IPS DF 6.9 (cell line): ENCODE results near the gene APOBEC3G.
A peak's percentile ranks its signal among the peaks of the same experiment; 100 is the strongest.

Experiments
- DNase-seq: peaks from one replicate; pipeline ENCODE4 v3.0.0-alpha.2; 2013; ENCODE audit warnings: low read depth, low spot score
- H3K27ac ChIP-seq: one replicate; pipeline ENCODE4 v1.5.1; 2013; ENCODE audit warnings: low read length, control low read depth
- H3K27me3 ChIP-seq: 2 replicates; pipeline ENCODE4 v1.6.1; 2013; ENCODE audit warnings: mild to moderate bottlenecking, low read length; ENCODE audit not compliant: control insufficient read depth, insufficient read depth
- H3K36me3 ChIP-seq: 2 replicates; pipeline ENCODE4 v1.6.1; 2013; ENCODE audit warnings: low read length; ENCODE audit not compliant: control insufficient read depth, insufficient read depth
- H3K4me1 ChIP-seq: 2 replicates; pipeline ENCODE4 v1.6.1; 2013; ENCODE audit warnings: low read length; ENCODE audit not compliant: control insufficient read depth, insufficient read depth
- H3K4me3 ChIP-seq: 2 replicates; pipeline ENCODE4 v1.5.1; 2013; ENCODE audit warnings: mild to moderate bottlenecking, low read length
- H3K9me3 ChIP-seq: 2 replicates; pipeline ENCODE4 v1.6.1; 2013; ENCODE audit warnings: low read length, inconsistent platforms; ENCODE audit not compliant: control insufficient read depth, insufficient read depth
- WGBS: extraction: QIAGEN DNeasy Blood & Tissue Kit; methylation state at CpG from one replicate; pipeline ENCODE4 v1.1.7; 2013; ENCODE audit warnings: mixed read lengths, missing lambda C conversion rate; ENCODE audit not compliant: insufficient read length, insufficient coverage; 5-methylcytosine and 5-hydroxymethylcytosine counted together

The APOBEC3G gene

DNA sequence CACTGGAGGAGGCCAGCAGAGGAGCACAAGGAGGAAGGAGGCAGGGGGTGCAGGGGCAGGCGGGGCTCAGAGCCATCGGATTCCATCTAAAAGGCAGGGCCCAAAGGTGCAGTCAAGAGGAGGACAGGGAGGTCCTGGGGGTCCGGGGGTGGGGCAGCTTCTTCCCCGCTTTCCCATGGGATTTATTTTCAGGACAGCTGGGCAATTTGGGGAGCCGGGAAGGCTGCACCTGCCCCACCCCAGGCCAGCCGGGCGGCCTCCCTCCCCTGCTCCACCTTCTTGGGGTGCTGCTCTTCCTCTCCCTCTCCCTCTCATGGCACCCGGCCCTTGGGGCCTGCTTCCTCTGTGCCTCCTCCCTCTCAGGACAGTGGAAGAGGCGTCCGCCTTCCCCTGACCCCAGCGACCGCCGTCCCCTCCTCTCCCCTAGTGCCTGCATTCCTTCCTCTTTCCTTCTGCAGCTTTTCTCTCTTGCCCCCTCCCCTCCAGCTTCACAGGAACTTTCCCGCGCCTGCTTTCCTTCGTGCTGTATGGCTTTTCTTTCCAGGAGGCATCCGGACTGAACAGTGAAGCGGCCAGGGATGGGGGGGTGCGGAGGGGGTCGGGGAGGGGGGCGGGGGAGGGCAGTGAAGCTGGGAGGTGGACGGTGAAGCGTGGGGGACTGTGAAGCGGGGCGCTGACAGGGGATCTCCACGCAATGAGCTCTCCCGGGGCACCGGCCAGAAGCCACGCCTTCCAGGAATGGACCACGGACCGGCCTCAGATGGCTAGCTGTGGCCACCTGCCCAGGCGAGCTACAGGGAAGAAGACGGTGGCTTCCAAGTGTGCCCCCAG is 46.9 kb downstream of the APOBEC3G start:
- Histone ChIP-seq H3K4me1 (peaks cover 1% of the 10 kb centered on the region; the same call in 1 of the 2 replicates), H3K9me3 (no peaks in the 10 kb centered on the region), H3K36me3 (no peaks in the 10 kb centered on the region), H3K4me3 (0 out of 2 replicates have a peak overlapping the region, but pooled peaks have one; percentile 7), H3K27ac (no peak overlapping the region), H3K27me3 (no peaks in the 10 kb centered on the region)
- WGBS = no CpG with 5 or more reads among the region's 33 CpGs
- no peak for DNase-seq

DNA sequence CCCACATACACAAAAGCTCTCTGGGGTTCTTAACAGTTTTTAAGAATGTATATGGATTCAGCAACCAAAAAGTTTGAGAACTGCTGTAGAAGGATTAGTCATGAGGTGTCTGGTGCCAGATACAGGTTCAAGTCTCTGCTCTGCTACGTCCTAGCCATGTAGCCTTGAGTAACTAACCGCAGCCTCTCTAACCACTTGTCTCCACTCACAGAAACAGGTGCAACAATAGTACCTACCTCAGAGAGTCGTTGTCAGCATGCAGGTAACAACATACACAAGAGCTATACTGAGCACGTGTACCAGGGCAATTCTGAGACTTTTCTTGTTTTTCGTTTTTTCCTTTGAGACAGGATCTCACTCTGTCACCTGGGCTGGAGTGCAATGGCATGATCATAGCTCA is 48.5 kb downstream of the APOBEC3G start:
- DNase-seq = no peak
- no CpG with 5 or more reads among the region's 5 CpGs for WGBS
- H3K4me1 ChIP-seq = peaks cover 1% of the 10 kb centered on the region; the same call in 1 of the 2 replicates
- no peaks in the 10 kb centered on the region for H3K36me3 ChIP-seq
- no peaks in the 10 kb centered on the region for H3K27me3 ChIP-seq
- H3K4me3 ChIP-seq = no peak overlapping the region
- H3K9me3 ChIP-seq = no peaks in the 10 kb centered on the region
- H3K27ac ChIP-seq = no peak overlapping the region

DNA sequence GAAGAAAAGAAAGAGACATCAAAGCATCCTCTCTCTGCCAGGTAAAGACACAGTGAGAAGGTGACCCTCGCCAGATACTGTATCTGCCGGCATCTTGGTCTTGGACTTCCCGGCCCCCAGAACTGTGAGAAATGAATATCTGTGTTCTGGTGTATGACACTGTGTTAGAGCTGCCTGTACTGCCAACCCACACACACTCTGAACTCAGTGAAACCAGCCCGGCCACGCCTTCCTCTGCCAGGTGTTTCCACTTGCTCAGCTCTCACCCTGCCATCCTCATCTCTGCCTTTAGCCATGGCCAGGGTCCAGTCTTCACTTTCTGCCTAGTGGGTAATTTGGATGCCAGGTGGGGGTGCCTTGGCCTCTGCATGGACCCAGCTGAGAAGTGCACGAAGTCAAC is 51.4 kb downstream of the APOBEC3G start:
- Histone ChIP-seq H3K27ac (no peak overlapping the region), H3K27me3 (no peaks in the 10 kb centered on the region), H3K4me1 (peaks cover 3% of the 10 kb centered on the region; the same call in 1 of the 2 replicates), H3K4me3 (no peak overlapping the region), H3K9me3 (no peaks in the 10 kb centered on the region), H3K36me3 (no peaks in the 10 kb centered on the region)
- DNase-seq = no peak
- no CpG with 5 or more reads among the region's 6 CpGs for WGBS

DNA sequence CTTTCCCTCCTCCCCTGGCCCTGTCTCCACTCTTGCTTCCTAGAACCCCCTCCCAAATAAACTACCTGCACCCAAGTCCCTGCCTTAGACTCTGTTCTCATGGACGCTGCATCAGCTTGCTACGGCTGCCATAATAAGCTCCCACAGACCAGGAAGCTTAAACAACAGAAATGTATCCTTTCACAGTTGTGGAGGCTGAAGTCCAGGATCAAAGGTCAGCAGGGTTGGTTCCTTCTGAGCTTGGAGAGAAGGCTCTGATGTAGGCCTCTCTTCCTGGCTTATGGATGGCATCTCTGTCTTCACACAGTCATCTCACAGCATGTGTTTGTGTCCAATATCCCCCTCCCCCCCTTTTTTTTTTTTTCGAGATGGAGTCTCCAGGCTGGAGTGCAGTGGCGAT is 52.0 kb downstream of the APOBEC3G start:
- H3K9me3 ChIP-seq = no peaks in the 10 kb centered on the region
- H3K4me1 ChIP-seq = peaks cover 2% of the 10 kb centered on the region; the same call in 1 of the 2 replicates
- no peak overlapping the region for H3K4me3 ChIP-seq
- no peaks in the 10 kb centered on the region for H3K27me3 ChIP-seq
- no peaks in the 10 kb centered on the region for H3K36me3 ChIP-seq
- DNase-seq = no peak
- WGBS = no CpG with 5 or more reads among the region's 4 CpGs
- no peak overlapping the region for H3K27ac ChIP-seq

DNA sequence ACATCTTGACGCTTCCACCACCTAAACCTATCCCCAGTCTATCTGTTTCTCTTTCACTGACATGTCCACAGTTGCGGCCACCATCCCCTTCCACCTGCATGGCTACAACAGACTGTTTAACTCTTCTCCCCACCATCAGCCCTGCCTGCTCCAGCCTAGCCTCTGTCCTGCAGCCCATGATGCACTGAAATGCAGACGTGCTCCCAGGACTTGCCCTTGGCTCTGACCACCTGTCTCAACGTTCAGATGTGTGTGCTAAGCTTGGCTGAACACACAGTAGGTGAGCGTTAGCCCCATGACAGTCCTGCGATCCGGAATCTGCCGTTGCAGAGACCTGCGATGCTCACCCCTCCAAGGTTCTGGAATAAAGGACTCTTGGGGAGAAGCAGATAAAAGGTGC is 52.7 kb downstream of the APOBEC3G start:
- Histone ChIP-seq H3K36me3 (no peaks in the 10 kb centered on the region), H3K9me3 (no peaks in the 10 kb centered on the region), H3K4me1 (peaks cover 2% of the 10 kb centered on the region; the same call in 1 of the 2 replicates), H3K27me3 (no peaks in the 10 kb centered on the region), H3K27ac (no peak overlapping the region), H3K4me3 (no peak overlapping the region)
- WGBS = no CpG with 5 or more reads among the region's 9 CpGs
- DNase-seq = no peak

DNA sequence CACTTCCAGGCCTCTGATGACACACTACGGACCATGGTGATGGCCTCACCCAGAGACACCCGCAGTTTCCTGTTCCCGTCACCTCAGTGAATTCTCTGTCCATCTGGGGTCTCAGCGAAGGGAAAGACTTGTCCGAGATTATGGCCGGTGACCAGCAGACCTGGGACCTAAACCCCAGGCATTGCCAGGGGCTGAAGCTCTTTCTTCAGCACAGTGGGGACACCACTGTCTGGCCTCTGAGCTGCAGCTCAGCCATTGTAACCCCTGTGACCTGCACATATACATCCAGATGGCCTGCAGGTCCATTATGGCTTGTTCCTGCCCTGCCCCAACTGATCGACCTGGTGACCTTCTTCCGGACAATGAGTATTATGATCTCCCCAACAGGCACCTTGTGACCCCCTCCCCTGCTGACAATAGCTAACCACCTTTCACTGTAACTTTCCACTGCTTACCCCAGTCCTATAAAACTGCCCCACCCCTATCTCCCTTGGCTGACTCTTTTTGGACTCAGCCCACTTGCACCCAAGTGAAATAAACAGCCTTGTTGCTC is 53.2 kb downstream of the APOBEC3G start:
- H3K4me1 ChIP-seq = peaks cover 2% of the 10 kb centered on the region; the same call in 1 of the 2 replicates
- no peaks in the 10 kb centered on the region for H3K36me3 ChIP-seq
- no peak for DNase-seq
- no CpG with 5 or more reads among the region's 8 CpGs for WGBS
- H3K4me3 ChIP-seq = no peak overlapping the region
- H3K27ac ChIP-seq = no peak overlapping the region
- no peaks in the 10 kb centered on the region for H3K9me3 ChIP-seq
- no peaks in the 10 kb centered on the region for H3K27me3 ChIP-seq

DNA sequence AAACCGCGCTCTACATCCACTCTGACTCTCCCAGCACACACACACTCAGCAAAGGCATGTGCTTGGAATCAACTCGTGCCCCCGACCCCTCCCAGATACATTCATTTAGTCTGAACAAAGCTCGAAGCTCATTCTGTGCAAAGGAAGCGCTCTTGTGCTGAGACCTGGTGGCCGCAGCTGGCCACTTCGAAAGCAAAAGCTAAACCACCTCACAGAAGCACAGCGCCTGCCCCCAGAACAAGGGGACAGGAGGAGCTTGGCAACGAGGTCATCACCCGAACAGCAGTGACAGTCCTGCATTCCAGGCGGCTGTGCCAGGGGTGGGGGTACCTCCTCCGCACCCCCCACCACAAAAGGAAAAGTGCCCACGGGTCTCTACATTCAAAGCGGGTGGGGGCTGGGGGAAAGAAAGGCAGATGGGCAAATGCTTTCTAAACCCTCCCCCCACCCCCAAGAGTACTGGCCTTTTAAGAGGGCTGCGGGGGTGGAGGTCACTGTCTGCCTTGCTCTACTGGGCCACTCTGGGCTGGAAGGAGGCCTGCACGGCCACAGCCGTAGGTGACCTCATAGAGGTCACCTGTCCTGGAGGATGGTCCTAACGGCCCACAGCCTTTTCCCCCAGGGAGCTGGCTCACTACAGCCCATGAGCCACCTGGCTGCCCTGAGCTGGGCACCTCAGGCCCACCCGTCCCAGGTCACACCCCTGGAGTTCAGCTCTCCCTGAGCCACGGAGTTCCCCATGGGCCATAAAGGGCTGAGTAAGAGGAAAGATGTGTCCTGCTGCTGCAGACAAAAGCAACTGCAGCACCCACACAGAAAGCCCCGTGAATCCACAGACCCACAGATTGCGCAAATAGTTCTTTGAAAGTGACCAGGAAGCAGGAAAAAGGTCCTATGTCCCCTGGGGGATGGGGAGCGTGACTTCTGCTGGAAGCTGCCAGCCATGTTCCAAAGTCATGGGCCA is 54.1 kb downstream of the APOBEC3G start:
- H3K27ac ChIP-seq = no peak overlapping the region
- H3K4me1 ChIP-seq = peaks cover 2% of the 10 kb centered on the region; the same call in 1 of the 2 replicates
- H3K36me3 ChIP-seq = no peaks in the 10 kb centered on the region
- H3K9me3 ChIP-seq = no peaks in the 10 kb centered on the region
- no peaks in the 10 kb centered on the region for H3K27me3 ChIP-seq
- WGBS = no CpG with 5 or more reads among the region's 24 CpGs
- DNase-seq = no peak
- H3K4me3 ChIP-seq = no peak overlapping the region

DNA sequence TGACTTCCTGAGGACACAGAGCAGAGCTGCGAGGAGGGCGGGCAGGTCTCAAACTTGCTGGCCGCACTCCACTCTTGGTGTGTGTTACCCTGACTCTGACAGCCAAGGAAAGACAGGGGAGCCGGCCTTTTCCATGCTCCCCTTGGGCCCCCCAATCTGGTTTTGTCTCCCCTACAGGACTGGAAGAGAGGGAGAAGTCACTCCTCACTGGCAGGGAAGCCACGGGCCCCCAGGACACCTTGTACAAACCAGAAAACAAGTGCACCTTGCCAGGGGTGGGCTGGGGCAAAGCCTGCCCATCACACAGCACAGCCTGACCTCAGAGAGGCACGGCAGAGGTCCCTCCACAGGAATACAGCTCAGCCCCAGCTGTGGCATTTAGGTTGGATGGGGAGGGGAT is 55.2 kb downstream of the APOBEC3G start:
- Histone ChIP-seq H3K9me3 (no peaks in the 10 kb centered on the region), H3K27me3 (no peaks in the 10 kb centered on the region), H3K27ac (no peak overlapping the region), H3K4me1 (peaks cover 2% of the 10 kb centered on the region; the same call in 1 of the 2 replicates), H3K36me3 (no peaks in the 10 kb centered on the region), H3K4me3 (no peak overlapping the region)
- no peak for DNase-seq
- no CpG with 5 or more reads among the region's 6 CpGs for WGBS

DNA sequence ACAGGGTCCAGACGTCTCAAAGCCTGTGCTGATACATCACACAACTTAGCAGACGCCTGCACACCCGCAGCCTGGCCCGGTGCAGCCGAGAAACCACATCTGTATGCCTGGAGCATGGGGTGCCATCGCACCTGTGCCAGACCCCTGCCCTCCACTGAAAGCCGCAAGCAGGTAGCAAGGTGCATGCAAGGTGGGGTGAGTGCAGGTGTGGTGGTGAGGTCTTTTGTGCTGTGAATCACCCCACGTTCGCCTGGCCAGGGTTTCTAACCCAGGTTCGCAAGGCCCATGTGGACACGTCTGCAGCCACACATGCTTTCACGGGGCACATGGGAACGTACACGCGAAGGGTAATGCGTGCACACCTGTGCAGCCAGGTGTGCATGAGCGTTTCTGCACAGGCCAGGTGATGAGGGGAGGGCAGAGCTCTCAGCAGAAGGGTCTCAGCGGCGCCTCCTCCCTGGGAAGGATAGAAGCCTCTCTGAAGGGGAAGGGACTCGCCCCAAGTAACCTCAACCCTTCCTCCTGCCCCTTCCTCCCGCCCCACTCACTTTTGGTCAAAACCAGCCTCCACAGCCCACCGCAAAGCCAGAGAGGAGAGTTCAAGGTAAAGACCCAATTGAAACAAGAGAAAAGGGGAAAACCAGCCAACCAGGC is 55.9 kb downstream of the APOBEC3G start:
- Histone ChIP-seq H3K4me3 (no peak overlapping the region), H3K4me1 (peaks cover 2% of the 10 kb centered on the region; the same call in 1 of the 2 replicates), H3K9me3 (no peaks in the 10 kb centered on the region), H3K27me3 (no peaks in the 10 kb centered on the region), H3K36me3 (no peaks in the 10 kb centered on the region), H3K27ac (no peak overlapping the region)
- WGBS = no CpG with 5 or more reads among the region's 22 CpGs
- DNase-seq = no peak

DNA sequence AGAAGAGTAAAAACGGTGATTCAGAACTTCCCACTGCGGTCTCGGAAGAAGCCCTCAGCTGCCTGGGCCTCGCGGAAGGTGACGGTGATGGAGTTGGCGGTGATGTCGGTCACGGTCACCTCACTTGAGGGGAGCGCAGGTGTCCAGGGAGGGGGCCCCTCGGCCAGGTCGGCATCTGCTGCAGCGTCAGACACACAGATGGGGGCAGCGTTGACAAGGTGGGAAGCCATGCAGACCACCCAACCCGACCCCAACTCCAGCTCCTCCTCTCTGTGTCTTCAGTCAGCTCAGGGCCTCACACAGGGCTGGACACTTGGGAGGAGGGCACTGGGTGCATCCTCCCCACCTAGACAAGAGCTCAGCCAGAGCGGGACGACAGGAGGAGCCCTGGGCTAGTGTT is 56.8 kb downstream of the APOBEC3G start:
- no CpG with 5 or more reads among the region's 17 CpGs for WGBS
- Histone ChIP-seq H3K9me3 (no peaks in the 10 kb centered on the region), H3K4me3 (no peak overlapping the region), H3K27ac (no peak overlapping the region), H3K4me1 (peaks cover 2% of the 10 kb centered on the region; the same call in 1 of the 2 replicates), H3K27me3 (no peaks in the 10 kb centered on the region), H3K36me3 (no peaks in the 10 kb centered on the region)
- DNase-seq = no peak
